AG04449 (cell line): ENCODE data around the gene PIK3C2G.

Source experiments
- CTCF ChIA-PET: fragments of 350-600 bp; formaldehyde crosslinking; extraction: SDS; loops from one replicate; lab custom pipeline; 2021; ENCODE audit warnings: antibody characterized with exemption; lab: Yijun Ruan, JAX
- POLR2A ChIA-PET: fragments of 400-600, 350-600 bp; formaldehyde crosslinking; extraction: SDS; loops from one replicate; lab custom pipeline; 2020; ENCODE audit warnings: antibody characterized with exemption, inconsistent platforms; lab: Yijun Ruan, JAX
- DNase-seq: peaks from one replicate; pipeline ENCODE4 v3.0.0-alpha.2; 2010; ENCODE audit warnings: low read depth, low spot score
- H3K4me3 ChIP-seq: 2 replicates; pipeline ENCODE4 v1.5.1; 2011; ENCODE audit warnings: low read depth, mild to moderate bottlenecking, control low read depth, low read length
- CTCF ChIP-seq: IDR thresholded peaks from one replicate; pipeline ENCODE4 v1.5.1; 2011; ENCODE audit warnings: mild to moderate bottlenecking, moderate library complexity, low read length, control low read depth, inconsistent platforms; ENCODE audit not compliant: insufficient read depth; ENCODE audit errors: missing control alignments

Gene PIK3C2G

GRCh38 chr12:18257251-18257650, 4.1 kb upstream of the PIK3C2G start:
- no peak for TF ChIP-seq CTCF
- H3K4me3 ChIP-seq = no peak overlapping the region
- ChIA-PET POLR2A (no interaction called here), CTCF (no interaction called here)
- DNase-seq = no peak

- POLR2A ChIA-PET = no interaction called here
- DNase-seq = no peak
- H3K4me3 ChIP-seq = no peak overlapping the region
- CTCF ChIA-PET = interaction anchor here (1.3 to 1.4 kb wide), 2 partner anchors 9 to 13 kb away, joined by 4 to 10 read pairs; no protein-coding TSS in a partner anchor
- TF ChIP-seq CTCF = no peak
Measured at GRCh38 chr12:18258929-18259328, 2.4 kb upstream of the PIK3C2G start.

- ChIA-PET POLR2A (no interaction called here), CTCF (interaction anchor here (0.6 to 2.1 kb wide), 4 partner anchors 9 to 926 kb away, joined by 3 to 6 read pairs (median 3); no protein-coding TSS in a partner anchor)
- H3K4me3 ChIP-seq = no peak overlapping the region
- DNase-seq = no peak
- no peak for TF ChIP-seq CTCF
Measured at GRCh38 chr12:18259906-18260682, 1.2 kb upstream of the PIK3C2G start.

- no peak overlapping the region for H3K4me3 ChIP-seq
- ChIA-PET CTCF (interaction anchor here (0.7 to 2.5 kb wide), 5 partner anchors 11 to 924 kb away, joined by 3 to 16 read pairs (median 4); no protein-coding TSS in a partner anchor), POLR2A (no interaction called here)
- no peak for TF ChIP-seq CTCF
- no peak for DNase-seq
Measured at GRCh38 chr12:18261906-18262305, 588 bp downstream of the PIK3C2G start.

- ChIA-PET POLR2A (interaction anchor here (0.6 kb wide), 1 partner anchor 834 kb away, joined by 5 read pairs; no protein-coding TSS in a partner anchor), CTCF (interaction anchor here (0.7 to 2.5 kb wide), 6 partner anchors 9 to 924 kb away, joined by 3 to 16 read pairs (median 4); no protein-coding TSS in a partner anchor)
Measured at GRCh38 chr12:18262514-18262913, 1.2 kb downstream of the PIK3C2G start.

More at GRCh38 chr12:18262514-18262913, 1.2 kb downstream of the PIK3C2G start:
- no peak overlapping the region for H3K4me3 ChIP-seq
- no peak for DNase-seq
- TF ChIP-seq CTCF = no peak
